ENCODE results near the gene NSDHL. TPM values are rescaled to one million over a fixed set of nuclear protein-coding genes. Genes with fewer than 3 reads are reported as not detected.
A peak's percentile ranks its signal among the peaks of the same experiment; 100 is the strongest.

NSDHL gene
- total RNA-seq, 1 donor from 2014 or later = 34.2 TPM

DNA sequence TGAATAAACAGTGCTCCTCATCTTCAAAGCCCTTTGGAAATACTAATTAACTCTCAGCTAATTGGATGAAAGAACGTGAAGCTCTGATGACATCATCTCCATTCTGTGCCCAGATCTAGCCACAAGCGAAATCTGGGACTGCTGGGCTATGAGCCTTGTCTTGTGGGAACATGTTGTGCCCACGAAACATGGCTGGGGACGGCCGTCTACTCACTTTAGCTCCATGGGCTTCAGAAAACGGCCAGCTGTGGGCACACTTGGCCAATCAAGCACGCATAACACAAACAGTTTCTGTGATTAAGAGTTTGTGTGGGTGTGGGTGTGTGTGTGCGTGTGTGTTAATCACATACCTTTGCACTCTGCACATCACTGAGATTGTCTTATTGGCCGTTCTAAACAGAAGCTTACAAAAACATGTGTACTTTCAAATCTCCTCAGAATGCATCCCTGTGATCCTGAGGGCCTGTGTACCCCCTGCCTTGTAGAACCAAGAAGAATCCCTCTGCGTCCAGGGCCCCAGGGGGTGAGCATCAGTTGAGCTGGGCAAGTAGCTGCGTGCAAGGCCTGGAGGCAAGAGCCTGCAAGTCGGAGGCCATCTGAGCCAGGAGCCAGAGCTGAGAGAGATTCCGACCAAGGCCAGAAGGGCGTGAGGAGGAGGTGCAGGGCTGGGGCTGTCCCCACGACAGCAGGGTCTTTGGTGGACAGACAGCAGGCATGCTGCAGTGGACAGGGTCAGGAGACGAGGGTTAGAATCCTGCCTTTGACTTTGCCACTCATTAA is 48.3 kb downstream of the NSDHL start:
- H3K4me1 Mint-ChIP-seq (ENCODE audit: low read depth, unreplicated experiment) = no peaks in the 10 kb centered on the region
- H3K27ac Mint-ChIP-seq (ENCODE audit: unreplicated experiment) = no peak overlapping the region
- H3K4me1 ChIP-seq (ENCODE audit: insufficient read depth, low read length) = no peaks in the 10 kb centered on the region
- H3K27me3 Mint-ChIP-seq (ENCODE audit: low read depth, unreplicated experiment) = no peaks in the 10 kb centered on the region
- FAIRE-seq (no peak), DNase-seq (ENCODE audit: low read depth) (no peak)
- TF ChIP-seq, protein P1, sequence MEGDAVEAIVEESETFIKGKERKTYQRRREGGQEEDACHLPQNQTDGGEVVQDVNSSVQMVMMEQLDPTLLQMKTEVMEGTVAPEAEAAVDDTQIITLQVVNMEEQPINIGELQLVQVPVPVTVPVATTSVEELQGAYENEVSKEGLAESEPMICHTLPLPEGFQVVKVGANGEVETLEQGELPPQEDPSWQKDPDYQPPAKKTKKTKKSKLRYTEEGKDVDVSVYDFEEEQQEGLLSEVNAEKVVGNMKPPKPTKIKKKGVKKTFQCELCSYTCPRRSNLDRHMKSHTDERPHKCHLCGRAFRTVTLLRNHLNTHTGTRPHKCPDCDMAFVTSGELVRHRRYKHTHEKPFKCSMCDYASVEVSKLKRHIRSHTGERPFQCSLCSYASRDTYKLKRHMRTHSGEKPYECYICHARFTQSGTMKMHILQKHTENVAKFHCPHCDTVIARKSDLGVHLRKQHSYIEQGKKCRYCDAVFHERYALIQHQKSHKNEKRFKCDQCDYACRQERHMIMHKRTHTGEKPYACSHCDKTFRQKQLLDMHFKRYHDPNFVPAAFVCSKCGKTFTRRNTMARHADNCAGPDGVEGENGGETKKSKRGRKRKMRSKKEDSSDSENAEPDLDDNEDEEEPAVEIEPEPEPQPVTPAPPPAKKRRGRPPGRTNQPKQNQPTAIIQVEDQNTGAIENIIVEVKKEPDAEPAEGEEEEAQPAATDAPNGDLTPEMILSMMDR (IDR thresholded peaks at IDR 0.05; ENCODE audit: insufficient read depth, low read depth, low read length) = no peak
- no peaks in the 10 kb centered on the region for H3K79me2 ChIP-seq (ENCODE audit: insufficient read depth, low read length)
- no peak overlapping the region for H3K27ac ChIP-seq (ENCODE audit: low read depth, low read length)
- H3K36me3 Mint-ChIP-seq (ENCODE audit: low read depth, unreplicated experiment) = no peaks in the 10 kb centered on the region
- no peaks in the 10 kb centered on the region for H3K9me3 ChIP-seq (ENCODE audit: insufficient read depth, low read depth, low read length)
- H4K20me1 ChIP-seq (ENCODE audit: insufficient read depth, low read length) = no peaks in the 10 kb centered on the region
- no peaks in the 10 kb centered on the region for H3K36me3 ChIP-seq (ENCODE audit: insufficient read depth, low read length)
- no peak overlapping the region for H3K4me3 ChIP-seq (ENCODE audit: insufficient read depth, low read depth, low read length)
- H3K27me3 ChIP-seq (ENCODE audit: insufficient read depth, low read length) = no peaks in the 10 kb centered on the region
- no peak overlapping the region for H3K4me2 ChIP-seq (ENCODE audit: low read length)
- no peaks in the 10 kb centered on the region for H3K9me3 Mint-ChIP-seq (ENCODE audit: unreplicated experiment)
- no peak overlapping the region for H3K9ac ChIP-seq (ENCODE audit: low read length)
- H2AFZ ChIP-seq (ENCODE audit: low read depth, low read length) = no peak overlapping the region
- no peak overlapping the region for H3K4me3 Mint-ChIP-seq (ENCODE audit: unreplicated experiment)

DNA sequence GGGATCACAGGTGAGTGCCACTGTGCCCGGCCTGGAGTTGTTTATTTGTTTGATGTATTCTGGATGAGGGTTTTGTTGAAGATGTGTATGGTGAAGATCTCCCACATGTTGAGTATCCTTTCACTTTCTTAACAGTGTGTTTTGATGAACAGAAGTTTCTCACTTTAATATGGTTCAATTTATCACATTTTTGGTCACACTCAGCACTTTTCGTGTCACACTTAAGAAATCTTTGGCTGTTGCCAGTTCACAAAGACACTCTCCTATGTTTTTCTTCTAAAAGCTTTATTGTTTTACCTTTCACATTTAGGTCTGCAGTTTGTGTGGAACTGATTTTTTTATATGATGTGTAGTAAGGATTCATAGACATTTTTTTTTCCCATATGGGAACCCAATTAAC is 50.4 kb downstream of the NSDHL start:
- Histone ChIP-seq H3K9ac (ENCODE audit: low read length) (no peak overlapping the region), H3K27me3 (ENCODE audit: insufficient read depth, low read length) (no peaks in the 10 kb centered on the region), H3K79me2 (ENCODE audit: insufficient read depth, low read length) (no peaks in the 10 kb centered on the region), H3K4me3 (ENCODE audit: insufficient read depth, low read depth, low read length) (no peak overlapping the region), H4K20me1 (ENCODE audit: insufficient read depth, low read length) (no peaks in the 10 kb centered on the region), H3K9me3 (ENCODE audit: insufficient read depth, low read depth, low read length) (no peaks in the 10 kb centered on the region), H3K4me1 (ENCODE audit: insufficient read depth, low read length) (no peaks in the 10 kb centered on the region), H3K36me3 (ENCODE audit: insufficient read depth, low read length) (no peaks in the 10 kb centered on the region), H2AFZ (ENCODE audit: low read depth, low read length) (no peak overlapping the region), H3K27ac (ENCODE audit: low read depth, low read length) (no peak overlapping the region), H3K4me2 (ENCODE audit: low read length) (no peak overlapping the region)
- no peaks in the 10 kb centered on the region for H3K36me3 Mint-ChIP-seq (ENCODE audit: low read depth, unreplicated experiment)
- H3K4me1 Mint-ChIP-seq (ENCODE audit: low read depth, unreplicated experiment) = no peaks in the 10 kb centered on the region
- TF ChIP-seq, protein P1 (IDR thresholded peaks at IDR 0.05; ENCODE audit: insufficient read depth, low read depth, low read length) = no peak
- no peak for TF ChIP-seq EZH2 (IDR thresholded peaks at IDR 0.05; ENCODE audit: insufficient read depth, low read length)
- no peak overlapping the region for H3K4me3 Mint-ChIP-seq (ENCODE audit: unreplicated experiment)
- FAIRE-seq (peak; percentile 32), DNase-seq (ENCODE audit: low read depth) (no peak)
- H3K9me3 Mint-ChIP-seq (ENCODE audit: unreplicated experiment) = no peaks in the 10 kb centered on the region
- peaks cover 5% of the 10 kb centered on the region for H3K27me3 Mint-ChIP-seq (ENCODE audit: low read depth, unreplicated experiment)
- no peak overlapping the region for H3K27ac Mint-ChIP-seq (ENCODE audit: unreplicated experiment)

DNA sequence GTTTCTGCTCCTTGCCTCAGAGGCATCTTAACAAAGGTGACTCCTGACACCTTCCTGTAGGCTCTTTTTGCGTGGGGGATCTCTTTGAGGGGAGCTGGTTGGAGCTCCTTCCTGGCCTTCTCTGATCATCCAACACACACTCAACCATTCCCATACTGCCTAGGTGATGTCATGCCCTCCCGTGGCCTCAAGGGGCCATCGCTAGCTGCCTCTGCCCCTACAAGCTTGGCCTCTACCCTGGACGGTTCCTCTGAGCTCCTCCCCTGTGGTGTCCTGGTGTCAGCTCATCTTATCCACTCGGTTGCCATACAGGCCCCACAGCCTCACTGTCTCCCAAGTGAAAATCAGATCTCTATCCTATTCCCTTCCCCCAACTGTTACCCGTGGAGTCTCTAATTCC is 53.3 kb downstream of the NSDHL start:
- Mint-ChIP-seq H3K4me3 (ENCODE audit: unreplicated experiment) (no peak overlapping the region), H3K27ac (ENCODE audit: unreplicated experiment) (no peak overlapping the region), H3K36me3 (ENCODE audit: low read depth, unreplicated experiment) (no peaks in the 10 kb centered on the region), H3K27me3 (ENCODE audit: low read depth, unreplicated experiment) (peaks cover 9% of the 10 kb centered on the region), H3K4me1 (ENCODE audit: low read depth, unreplicated experiment) (no peaks in the 10 kb centered on the region), H3K9me3 (ENCODE audit: unreplicated experiment) (no peaks in the 10 kb centered on the region)
- Histone ChIP-seq H3K9me3 (ENCODE audit: insufficient read depth, low read depth, low read length) (no peaks in the 10 kb centered on the region), H4K20me1 (ENCODE audit: insufficient read depth, low read length) (no peaks in the 10 kb centered on the region), H3K79me2 (ENCODE audit: insufficient read depth, low read length) (no peaks in the 10 kb centered on the region), H3K4me3 (ENCODE audit: insufficient read depth, low read depth, low read length) (no peak overlapping the region), H3K36me3 (ENCODE audit: insufficient read depth, low read length) (no peaks in the 10 kb centered on the region), H2AFZ (ENCODE audit: low read depth, low read length) (no peak overlapping the region), H3K27me3 (ENCODE audit: insufficient read depth, low read length) (no peaks in the 10 kb centered on the region), H3K4me1 (ENCODE audit: insufficient read depth, low read length) (no peaks in the 10 kb centered on the region), H3K4me2 (ENCODE audit: low read length) (no peak overlapping the region), H3K9ac (ENCODE audit: low read length) (no peak overlapping the region), H3K27ac (ENCODE audit: low read depth, low read length) (no peak overlapping the region)
- TF ChIP-seq, protein P1 (IDR thresholded peaks at IDR 0.05; ENCODE audit: insufficient read depth, low read depth, low read length) = no peak
- no peak for TF ChIP-seq EZH2 (IDR thresholded peaks at IDR 0.05; ENCODE audit: insufficient read depth, low read length)
- DNase-seq (ENCODE audit: low read depth) = no peak
- FAIRE-seq = no peak

Data from astrocyte (in vitro differentiated cells and primary cell).